IMR-90 (cell line): Measurements from ENCODE around the gene SLCO3A1.

Experiments
- MAFK ChIP-seq: IDR thresholded peaks from 2 replicates; pipeline ENCODE4 v1.6.1; 2012; ENCODE audit warnings: low read depth, low read length, improper control_type of control experiment
- NFE2L2 ChIP-seq: fragments of 150-350 bp; IDR thresholded peaks from 2 replicates; pipeline ENCODE4 v1.6.1; 2016; ENCODE audit warnings: low read depth, mild to moderate bottlenecking, low read length
- POLR2A ChIP-seq: IDR thresholded peaks from 2 replicates; pipeline ENCODE4 v1.6.1; 2012; ENCODE audit warnings: mild to moderate bottlenecking, low read depth, low read length
- RCOR1 ChIP-seq: IDR thresholded peaks from 2 replicates; pipeline ENCODE4 v1.6.1; 2012; ENCODE audit warnings: mild to moderate bottlenecking, low read length, improper control_type of control experiment; ENCODE audit not compliant: insufficient replicate concordance
- RFX5 ChIP-seq: IDR thresholded peaks from 2 replicates; pipeline ENCODE4 v1.8.0; 2012; ENCODE audit warnings: low read depth, mild to moderate bottlenecking, low read length, moderate library complexity
- TF ChIP-seq, protein P1 (sequence below): conservative IDR thresholded peaks from 2 replicates; pipeline ENCODE4 v1.5.1; 2012; ENCODE audit warnings: mild to moderate bottlenecking, low read depth, low read length, improper control_type of control experiment
- TF ChIP-seq, protein P2 (sequence below): fragments of 150-350 bp; IDR thresholded peaks from 2 replicates; pipeline ENCODE4 v1.6.1; 2017; ENCODE audit warnings: mild to moderate bottlenecking, antibody characterized with exemption, low read length, low read depth

DNA sequence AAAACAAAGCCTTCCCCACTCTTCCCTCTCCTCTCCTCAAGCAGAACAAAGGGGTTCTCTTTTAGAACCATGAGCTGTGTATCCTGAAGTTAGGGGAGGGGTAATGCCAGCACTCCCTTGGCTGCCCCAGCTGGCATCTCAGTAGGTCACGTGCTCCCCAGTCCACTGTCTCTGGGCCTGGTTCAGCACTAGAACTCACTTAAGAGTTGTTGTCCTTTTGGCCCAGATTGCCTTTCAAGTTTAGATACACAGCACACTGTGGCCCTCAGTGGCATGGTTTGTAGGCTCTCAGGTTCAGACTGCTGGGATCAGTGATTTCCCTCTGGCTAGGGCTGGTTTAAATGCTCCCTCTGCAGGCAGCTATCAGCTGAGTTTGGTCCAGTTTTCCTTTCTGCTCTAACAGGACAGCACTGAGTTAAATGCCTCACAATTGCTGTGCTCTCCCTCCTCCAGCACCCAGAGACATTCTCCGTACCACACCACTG, 351.8 kb downstream of the SLCO3A1 start:
- TF ChIP-seq NFE2L2 (no peak), POLR2A (no peak), RCOR1 (no peak), RFX5 (no peak), MAFK (no peak)
- TF ChIP-seq, protein P1, sequence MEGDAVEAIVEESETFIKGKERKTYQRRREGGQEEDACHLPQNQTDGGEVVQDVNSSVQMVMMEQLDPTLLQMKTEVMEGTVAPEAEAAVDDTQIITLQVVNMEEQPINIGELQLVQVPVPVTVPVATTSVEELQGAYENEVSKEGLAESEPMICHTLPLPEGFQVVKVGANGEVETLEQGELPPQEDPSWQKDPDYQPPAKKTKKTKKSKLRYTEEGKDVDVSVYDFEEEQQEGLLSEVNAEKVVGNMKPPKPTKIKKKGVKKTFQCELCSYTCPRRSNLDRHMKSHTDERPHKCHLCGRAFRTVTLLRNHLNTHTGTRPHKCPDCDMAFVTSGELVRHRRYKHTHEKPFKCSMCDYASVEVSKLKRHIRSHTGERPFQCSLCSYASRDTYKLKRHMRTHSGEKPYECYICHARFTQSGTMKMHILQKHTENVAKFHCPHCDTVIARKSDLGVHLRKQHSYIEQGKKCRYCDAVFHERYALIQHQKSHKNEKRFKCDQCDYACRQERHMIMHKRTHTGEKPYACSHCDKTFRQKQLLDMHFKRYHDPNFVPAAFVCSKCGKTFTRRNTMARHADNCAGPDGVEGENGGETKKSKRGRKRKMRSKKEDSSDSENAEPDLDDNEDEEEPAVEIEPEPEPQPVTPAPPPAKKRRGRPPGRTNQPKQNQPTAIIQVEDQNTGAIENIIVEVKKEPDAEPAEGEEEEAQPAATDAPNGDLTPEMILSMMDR: no peak
- TF ChIP-seq, protein P2, sequence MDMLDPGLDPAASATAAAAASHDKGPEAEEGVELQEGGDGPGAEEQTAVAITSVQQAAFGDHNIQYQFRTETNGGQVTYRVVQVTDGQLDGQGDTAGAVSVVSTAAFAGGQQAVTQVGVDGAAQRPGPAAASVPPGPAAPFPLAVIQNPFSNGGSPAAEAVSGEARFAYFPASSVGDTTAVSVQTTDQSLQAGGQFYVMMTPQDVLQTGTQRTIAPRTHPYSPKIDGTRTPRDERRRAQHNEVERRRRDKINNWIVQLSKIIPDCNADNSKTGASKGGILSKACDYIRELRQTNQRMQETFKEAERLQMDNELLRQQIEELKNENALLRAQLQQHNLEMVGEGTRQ: no peak
